HepG2 (cell line): ENCODE results near the gene LCN2. TPM values are rescaled to one million over a fixed set of nuclear protein-coding genes. Genes with fewer than 3 reads are reported as not detected.

Experiments
- ATAC-seq: fragments of 200-7000 bp; cut with Tn5 transposase; 3 replicates; pipeline ENCODE4 v1.9.1; 2020; ENCODE audit warnings: mild to moderate bottlenecking, moderate library complexity
- BruUV-seq: library from RNA; stranded (reverse); fragments of 400-500 nt; replicated peaks from 2 replicates; lab custom pipeline; 2021; lab: Mats Ljungman, UMichigan
- CTCF ChIA-PET: fragments of 300-600 bp; formaldehyde crosslinking; extraction: SDS; loops from one replicate; lab custom pipeline; 2021; ENCODE audit warnings: low total read pairs, inconsistent platforms, low intra/inter-chr PET ratio; lab: Yijun Ruan, JAX
- POLR2A ChIA-PET: fragments of 350-600 bp; sonication (Branson Sonifier 250); formaldehyde crosslinking; loops from one replicate; lab custom pipeline; 2020; ENCODE audit warnings: antibody characterized with exemption, inconsistent platforms; lab: Yijun Ruan, JAX
- DNase-seq: peaks from one replicate; pipeline ENCODE4 v3.0.0-alpha.2; 2015; ENCODE audit warnings: low spot score
- FAIRE-seq: peaks from 3 replicates; lab custom pipeline; 2011; peaks lifted over from hg19 to GRCh38; lab: Jason Lieb, UNC
- H2AFZ ChIP-seq: one replicate; pipeline ENCODE4 v1.6.1; 2011; ENCODE audit warnings: low read length, inconsistent platforms
- H3K27ac ChIP-seq: fragments of 300-600 bp; 3 replicates; pipeline ENCODE4 v1.8.0; 2011; ENCODE audit warnings: mixed run types, mild to moderate bottlenecking, mixed read lengths, low read length, inconsistent platforms; ENCODE audit not compliant: insufficient read depth; ENCODE audit errors: extremely low read length
- H3K27me3 ChIP-seq, 2 experiments: fragments of 200-600 bp in 1 of 2; 2 replicates in 1 of 2; 3 replicates in 1 of 2; pipeline versions ENCODE4 v1.6.0 to v1.8.0; 2011; ENCODE audit warnings: low read length in 2 of 2, mild to moderate bottlenecking in 2 of 2, moderate library complexity in 2 of 2, inconsistent platforms in 1 of 2; ENCODE audit not compliant: insufficient read depth in 2 of 2, control insufficient read depth in 1 of 2
- H3K36me3 ChIP-seq, 2 experiments: fragments of 200-600 bp in 1 of 2; replicated peaks in 1 of 2; 2 replicates in 1 of 2; 3 replicates in 1 of 2; pipeline versions ENCODE4 v1.5.1 to v1.8.0; 2011; ENCODE audit warnings: low read length in 2 of 2, inconsistent platforms in 1 of 2; ENCODE audit not compliant: insufficient read depth in 2 of 2, control insufficient read depth in 1 of 2
- H3K4me1 ChIP-seq: 2 replicates; pipeline ENCODE4 v1.5.1; 2012; ENCODE audit warnings: low read length, inconsistent platforms; ENCODE audit not compliant: insufficient read depth
- H3K4me2 ChIP-seq: 2 replicates; pipeline ENCODE4 v1.6.0; 2011; ENCODE audit warnings: low read depth, low read length, inconsistent platforms
- H3K4me3 ChIP-seq, 3 experiments: fragments of 200-600 bp in 1 of 3; sonication (generic), shearing (Covaris generic) in 1 of 3; replicated peaks in 1 of 3; 2 replicates each; pipeline ENCODE4 v1.5.1; 2011 to 2016; ENCODE audit warnings: low read length in 3 of 3, inconsistent platforms in 2 of 3, low read depth in 2 of 3, mild to moderate bottlenecking in 2 of 3, control low read depth in 1 of 3, mixed read lengths in 1 of 3; ENCODE audit not compliant: insufficient read depth in 1 of 3
- H3K79me2 ChIP-seq: one replicate; pipeline ENCODE4 v1.6.1; 2011; ENCODE audit warnings: low read length, inconsistent platforms; ENCODE audit not compliant: insufficient read depth
- H3K9ac ChIP-seq: 2 replicates; pipeline ENCODE4 v1.6.0; 2011; ENCODE audit warnings: mild to moderate bottlenecking, low read depth, low read length, inconsistent platforms; ENCODE audit not compliant: insufficient read depth
- H3K9me3 ChIP-seq: 2 replicates; pipeline ENCODE4 v1.5.1; 2012; ENCODE audit warnings: mild to moderate bottlenecking, low read length
- H4K20me1 ChIP-seq: 2 replicates; pipeline ENCODE4 v1.6.0; 2011; ENCODE audit warnings: inconsistent platforms, mild to moderate bottlenecking, low read length, moderate library complexity; ENCODE audit not compliant: insufficient read depth
- BHLHE40 ChIP-seq: IDR thresholded peaks from 2 replicates; pipeline ENCODE4 v1.6.1; 2011; ENCODE audit warnings: low read length, improper control_type of control experiment
- HDAC1 ChIP-seq: sonication (generic); formaldehyde crosslinking; IDR thresholded peaks from 2 replicates; pipeline ENCODE4 v1.5.1; 2020; ENCODE audit warnings: mild to moderate bottlenecking, missing genetic modification reagents
- HNF4A ChIP-seq: sonication (generic); formaldehyde crosslinking; IDR thresholded peaks from 2 replicates; pipeline ENCODE4 v1.4.0; 2020; ENCODE audit warnings: missing genetic modification reagents
- HNRNPUL1 ChIP-seq: fragments of 200-400 bp; formaldehyde crosslinking; IDR thresholded peaks from 2 replicates; pipeline ENCODE4 v1.6.1; 2017; ENCODE audit warnings: low read depth, mild to moderate bottlenecking, low read length, moderate library complexity
- KLF6 ChIP-seq: IDR thresholded peaks from 2 replicates; pipeline ENCODE4 v1.8.0; 2016; ENCODE audit warnings: missing biosample characterization, missing genetic modification reagents
- MAFG ChIP-seq: sonication (generic); formaldehyde crosslinking; IDR thresholded peaks from 2 replicates; pipeline ENCODE4 v1.5.1; 2020; ENCODE audit warnings: mild to moderate bottlenecking, missing genetic modification reagents
- MED8 ChIP-seq: sonication (generic); formaldehyde crosslinking; IDR thresholded peaks from 2 replicates; pipeline ENCODE4 v1.8.1; 2023; ENCODE audit warnings: mild to moderate bottlenecking, missing genetic modification reagents; ENCODE audit not compliant: insufficient replicate concordance
- NBN ChIP-seq: fragments of 450-650 bp; conservative IDR thresholded peaks from 2 replicates; pipeline ENCODE4 v1.6.1; 2017
- NFRKB ChIP-seq: fragments of 450-650 bp; IDR thresholded peaks from 2 replicates; pipeline ENCODE4 v1.6.1; 2017
- RAD21 ChIP-seq: fragments of 450-650 bp; formaldehyde crosslinking; IDR thresholded peaks from 2 replicates; pipeline ENCODE4 v1.5.0; 2020; ENCODE audit warnings: mild to moderate bottlenecking
- ZBTB14 ChIP-seq: sonication (generic); formaldehyde crosslinking; IDR thresholded peaks from 2 replicates; pipeline ENCODE4 v1.4.0; 2020; ENCODE audit warnings: missing genetic modification reagents
- ZFP82 ChIP-seq: sonication (generic); formaldehyde crosslinking; IDR thresholded peaks from 2 replicates; pipeline ENCODE4 v1.5.1; 2020; ENCODE audit warnings: mild to moderate bottlenecking, missing genetic modification reagents, borderline replicate concordance
- ZMYM3 ChIP-seq: sonication (generic); formaldehyde crosslinking; IDR thresholded peaks from 2 replicates; pipeline ENCODE4 v1.5.1; 2020; ENCODE audit warnings: mild to moderate bottlenecking, missing genetic modification reagents
- ZNF224 ChIP-seq: sonication (generic); formaldehyde crosslinking; IDR thresholded peaks from 2 replicates; pipeline ENCODE4 v1.5.0; 2020; ENCODE audit warnings: mild to moderate bottlenecking, missing genetic modification reagents
- ZNF282 ChIP-seq: fragments of 450-650 bp; IDR thresholded peaks from 2 replicates; pipeline ENCODE4 v1.6.1; 2018; ENCODE audit not compliant: partially characterized antibody
- ZNF354B ChIP-seq: sonication (generic); formaldehyde crosslinking; IDR thresholded peaks from 2 replicates; pipeline ENCODE4 v1.8.0; 2022; ENCODE audit warnings: mild to moderate bottlenecking, missing genetic modification reagents
- ZNF510 ChIP-seq: sonication (generic); formaldehyde crosslinking; IDR thresholded peaks from 2 replicates; pipeline ENCODE4 v1.4.0; 2020; ENCODE audit warnings: low read depth, mild to moderate bottlenecking, missing genetic modification reagents
- ZNF629 ChIP-seq: sonication (generic); formaldehyde crosslinking; conservative IDR thresholded peaks from 2 replicates; pipeline ENCODE4 v1.5.0; 2020; ENCODE audit warnings: missing genetic modification reagents
- ZNF709 ChIP-seq: sonication (generic); formaldehyde crosslinking; IDR thresholded peaks from 2 replicates; pipeline ENCODE4 v1.5.0; 2020; ENCODE audit warnings: mild to moderate bottlenecking, missing genetic modification reagents
- ZSCAN20 ChIP-seq: sonication (generic); formaldehyde crosslinking; IDR thresholded peaks from 2 replicates; pipeline ENCODE4 v1.4.0; 2020; ENCODE audit warnings: missing genetic modification reagents, mild to moderate bottlenecking, borderline replicate concordance
- ZSCAN5A ChIP-seq: sonication (generic); formaldehyde crosslinking; IDR thresholded peaks from 2 replicates; pipeline ENCODE4 v1.8.0; 2022; ENCODE audit warnings: mild to moderate bottlenecking, missing genetic modification reagents, borderline replicate concordance
- WGBS: methylation state at CpG from one replicate; pipeline ENCODE4 v1.1.6; 2017; ENCODE audit warnings: low lambda C conversion rate; 5-methylcytosine and 5-hydroxymethylcytosine counted together
- in situ Hi-C: cut with HindIII; loops from 2 replicates; pipeline ENCODE4 v1.10.0; 2017; ENCODE audit warnings: low pct_unique_long_range_greater_than_20kb; ENCODE audit not compliant: extremely low pct_ligation_motif_present
- intact Hi-C: fragments of 100-400 bp; cut with micrococcal nuclease; formaldehyde crosslinking; loops from one replicate; pipeline ENCODE4 v1.10.0; 2022; ENCODE audit not compliant: unreplicated experiment
- polyA plus RNA-seq, 8 experiments: library from polyadenylated mRNA; depleted of rRNA in 3 of 8; stranded (reverse) in 7 of 8; unstranded in 1 of 8; fragments of >200 nt; fragmentation: Illumina TruSeq in 4 of 8; extraction: Trizol in 4 of 8; gene quantifications; 2 replicates each; pipeline versions ENCODE4 v1.2.1 to v1.2.3, GENCODE V29; 2011 to 2016; ENCODE audit warnings: low read depth in 4 of 8, missing spikeins in 1 of 8, mixed read lengths in 1 of 8; ENCODE audit not compliant: insufficient read depth in 1 of 8
- total RNA-seq, 5 experiments: library from RNA; depleted of rRNA; stranded (reverse); fragments of >200 nt; fragmentation: Illumina TruSeq; extraction: Trizol; gene quantifications; 2 replicates each; pipeline ENCODE4 v1.2.3, GENCODE V29; 2016; ENCODE audit warnings: low read depth in 1 of 5

LCN2 gene
- total and polyA plus RNA-seq, 2 of the 13 experiments (the other 11 are each of a cell fraction or from before 2014, with no cell fraction given), result 0.38 to 1.4 TPM

- TF ChIP-seq ZBTB14 (0 out of 2 replicates have a peak, but pooled peaks have one; percentile 38), RAD21 (CRISPR knock-in tag) (0 out of 2 replicates have a peak, but pooled peaks have one; percentile 6), HNRNPUL1 (no peak), HNF4A (0 out of 2 replicates have a peak, but pooled peaks have one; percentile 5), ZNF510 (no peak), ZSCAN20 (CRISPR knock-in tag) (peak; percentile 52; the same call in 1 of the 2 replicates), NFRKB (no peak)
- TF ChIP-seq, all 625 proteins: peak for 166
These were observed 10.7 kb downstream of the LCN2 start, which contains the start of gene BBLN (continued) for GRCh38 chr9:128159784-128160602.

GRCh38 chr9:128160603-128160987 is 11.3 kb downstream of the LCN2 start:
- Histone ChIP-seq H3K9ac (peak overlapping the region; percentile 77), H3K36me3 (peaks cover 5 to 20% of the 10 kb centered on the region in 2 experiments; a peak in 4 of 5 replicates), H3K79me2 (no peaks in the 10 kb centered on the region), H3K9me3 (no peaks in the 10 kb centered on the region), H3K4me2 (peak overlapping the region; percentile 95), H3K4me3 (peak overlapping the region; percentile 71 to 97 (median 92)), H3K4me1 (peaks cover 16% of the 10 kb centered on the region), H3K27me3 (0 out of 5 replicates have a peak, but pooled peaks cover 0 to 3% of the 10 kb centered on the region in 2 experiments), H4K20me1 (no peaks in the 10 kb centered on the region), H3K27ac (peak overlapping the region; percentile 55), H2AFZ (no peak overlapping the region)
- BruUV-seq, result TSS peak; percentile 69
- CTCF ChIA-PET, result interaction anchor here (0.5 kb wide), 1 partner anchor 152 kb away, joined by 3 read pairs; no protein-coding TSS in a partner anchor
- ATAC-seq (0 out of 3 replicates have a peak, but pooled peaks have one; percentile 9), FAIRE-seq (no peak), DNase-seq (no peak)
- 4% methylated on average over 15 of the region's 23 CpGs for WGBS
- intact Hi-C loops, result no loop called here
- POLR2A ChIA-PET, result interaction anchor here (0.6 to 2.8 kb wide), 17 partner anchors 9 to 615 kb away, joined by 3 to 36 read pairs (median 6); partner anchors contain the start of genes GOLGA2, LCN2 and SWI5
- in situ Hi-C loops, result no loop called here
- 0 out of 2 replicates have a peak, but pooled peaks have one; percentile 9 for TF ChIP-seq KLF6
- TF ChIP-seq ZNF282, result no peak
- 0 out of 2 replicates have a peak, but pooled peaks have one; percentile 19 for TF ChIP-seq ZNF354B
- TF ChIP-seq ZSCAN5A (CRISPR knock-in tag), result 0 out of 2 replicates have a peak, but pooled peaks have one; percentile 19
- TF ChIP-seq BHLHE40, result no peak
- TF ChIP-seq ZNF629 (CRISPR knock-in tag), result peak; percentile 93
- TF ChIP-seq MED8 (CRISPR knock-in tag), result peak; percentile 18
- peak; percentile 50; the same call in 1 of the 2 replicates for TF ChIP-seq HDAC1
- 0 out of 2 replicates have a peak, but pooled peaks have one; percentile 50 for TF ChIP-seq ZFP82 (CRISPR knock-in tag)
- 0 out of 2 replicates have a peak, but pooled peaks have one; percentile 38 for TF ChIP-seq MAFG (CRISPR knock-in tag)
- no peak for TF ChIP-seq NBN
- peak; percentile 4; the same call in 1 of the 2 replicates for TF ChIP-seq ZNF709
- TF ChIP-seq ZMYM3, result peak; percentile 90
- 0 out of 2 replicates have a peak, but pooled peaks have one; percentile 2 for TF ChIP-seq ZNF224 (CRISPR knock-in tag)
